HEK293T (cell line): ENCODE measurements around the gene PROCA1.

Experiments used
- CTCF ChIA-PET: fragments of 350-600 bp; formaldehyde crosslinking; extraction: SDS; loops from one replicate; lab custom pipeline; 2021; ENCODE audit warnings: antibody characterized with exemption, inconsistent platforms; lab: Yijun Ruan, JAX
- POLR2A ChIA-PET: fragments of 350-600 bp; formaldehyde crosslinking; extraction: SDS; loops from one replicate; lab custom pipeline; 2020; ENCODE audit warnings: antibody characterized with exemption, inconsistent platforms; lab: Yijun Ruan, JAX
- DNase-seq: peaks from one replicate; pipeline ENCODE4 v3.0.0; 2012; ENCODE audit warnings: mixed read lengths; ENCODE audit errors: extremely low spot score
- ARNT ChIP-seq: fragments of 450-650 bp; IDR thresholded peaks from 2 replicates; pipeline ENCODE4 v1.6.1; 2017; ENCODE audit warnings: mild to moderate bottlenecking
- BHLHE40 ChIP-seq: fragments of 450-650 bp; IDR thresholded peaks from 2 replicates; pipeline ENCODE4 v1.6.1; 2016; ENCODE audit warnings: mild to moderate bottlenecking, moderate library complexity, borderline replicate concordance
- CTBP1 ChIP-seq: fragments of 450-650 bp; IDR thresholded peaks from 2 replicates; pipeline ENCODE4 v1.6.1; 2016; ENCODE audit warnings: borderline replicate concordance
- ELF4 ChIP-seq: fragments of 450-650 bp; IDR thresholded peaks from 2 replicates; pipeline ENCODE4 v1.6.1; 2017; ENCODE audit warnings: antibody characterized with exemption
- FOXA1 ChIP-seq: fragments of 450-650 bp; IDR thresholded peaks from 2 replicates; pipeline ENCODE4 v1.6.1; 2016; ENCODE audit warnings: mild to moderate bottlenecking
- FOXK2 ChIP-seq: fragments of 450-650 bp; IDR thresholded peaks from 2 replicates; pipeline ENCODE4 v1.6.1; 2016; ENCODE audit warnings: mild to moderate bottlenecking
- FOXM1 ChIP-seq: fragments of 450-650 bp; IDR thresholded peaks from 2 replicates; pipeline ENCODE4 v1.6.1; 2017; ENCODE audit warnings: mild to moderate bottlenecking, borderline replicate concordance
- HDGF ChIP-seq: fragments of 450-650 bp; IDR thresholded peaks from 2 replicates; pipeline ENCODE4 v1.6.1; 2017; ENCODE audit warnings: antibody characterized with exemption, borderline replicate concordance
- L3MBTL2 ChIP-seq: fragments of 450-650 bp; conservative IDR thresholded peaks from 2 replicates; pipeline ENCODE4 v1.6.1; 2016; ENCODE audit warnings: mild to moderate bottlenecking
- LEF1 ChIP-seq: fragments of 450-650 bp; IDR thresholded peaks from 2 replicates; pipeline ENCODE4 v1.6.1; 2017; ENCODE audit warnings: mild to moderate bottlenecking, borderline replicate concordance
- NFRKB ChIP-seq: fragments of 450-650 bp; IDR thresholded peaks from 2 replicates; pipeline ENCODE4 v1.6.1; 2016; ENCODE audit warnings: mild to moderate bottlenecking, moderate library complexity
- SP1 ChIP-seq: fragments of 450-650 bp; IDR thresholded peaks from 2 replicates; pipeline ENCODE4 v1.6.1; 2017
- SUZ12 ChIP-seq: fragments of 450-650 bp; IDR thresholded peaks from 2 replicates; pipeline ENCODE4 v1.6.1; 2016; ENCODE audit warnings: mild to moderate bottlenecking
- TARDBP ChIP-seq: fragments of 450-650 bp; IDR thresholded peaks from 2 replicates; pipeline ENCODE4 v1.6.1; 2016
- ZNF384 ChIP-seq: fragments of 450-650 bp; IDR thresholded peaks from 2 replicates; pipeline ENCODE4 v1.6.1; 2016
- TF ChIP-seq, protein P1 (sequence below): fragments of 450-650 bp; IDR thresholded peaks from 2 replicates; pipeline ENCODE4 v1.6.1; 2016

PROCA1 gene

DNA sequence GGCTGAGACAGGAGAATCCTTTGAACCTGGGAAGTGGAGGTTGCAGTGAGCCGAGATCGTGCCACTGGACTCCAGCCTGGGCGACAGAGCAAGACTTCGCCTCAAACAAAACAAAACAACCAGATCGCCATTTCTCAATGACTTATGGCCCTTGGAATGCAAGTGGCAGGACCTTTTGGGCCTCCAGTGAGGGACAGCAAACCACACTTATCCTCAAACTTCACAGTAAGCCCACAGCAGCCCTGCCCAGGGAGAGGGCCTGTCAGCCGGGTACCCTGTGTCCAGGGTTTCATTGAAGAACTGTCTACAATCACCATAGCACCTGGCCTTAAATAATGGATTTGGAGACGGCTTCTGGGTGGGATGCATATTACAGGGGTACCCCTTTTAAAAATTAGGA, 43.8 kb upstream of the PROCA1 start:
- TF ChIP-seq NFRKB (no peak), BHLHE40 (no peak), LEF1 (no peak), L3MBTL2 (no peak)
- POLR2A ChIA-PET: interaction anchor here (17.2 kb wide), 1 partner anchor 29 kb away, joined by 409 read pairs; the partner anchor contains the start of genes NEK8 and TLCD1
- no peak for DNase-seq
- CTCF ChIA-PET: interaction anchor here (1.4 kb wide), 2 partner anchors 29 to 94 kb away, joined by 4 read pairs; no protein-coding TSS in a partner anchor

DNA sequence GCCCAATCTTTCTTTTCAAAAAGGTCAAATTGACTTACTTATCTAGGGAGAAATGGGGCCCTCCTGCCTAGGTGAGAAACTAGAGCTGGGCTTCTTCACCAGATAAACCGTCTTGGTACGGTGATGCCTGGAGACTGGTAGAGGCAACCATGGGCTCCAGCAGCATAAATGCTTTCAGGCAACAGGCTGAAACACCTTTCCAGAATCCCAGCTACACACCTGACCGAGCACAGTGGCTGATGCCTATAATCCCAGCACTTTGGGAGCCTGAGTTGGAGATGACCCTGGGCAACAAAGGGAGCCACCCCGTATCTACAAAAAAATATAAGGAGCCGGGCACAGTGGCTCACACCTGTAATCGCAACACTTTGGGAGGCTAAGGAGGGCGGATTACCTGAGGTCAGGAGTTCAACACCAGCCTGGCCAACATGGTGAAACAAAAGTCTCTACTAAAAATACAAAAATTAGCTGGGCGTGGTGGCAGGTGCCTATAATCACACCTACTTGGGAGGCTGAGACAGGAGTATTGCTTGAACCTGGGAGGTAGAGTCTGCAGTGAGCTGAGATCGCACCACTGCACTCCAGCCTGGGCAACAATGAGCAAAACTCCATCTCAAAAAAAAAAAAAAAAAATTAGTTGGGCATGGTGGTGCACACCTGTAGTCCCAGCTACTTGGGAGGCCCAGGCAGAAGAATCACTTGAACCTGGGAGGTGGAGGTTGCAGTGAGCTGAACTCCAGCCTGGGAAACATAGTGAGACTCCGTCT, 40.1 kb upstream of the PROCA1 start:
- POLR2A ChIA-PET: interaction anchor here (1.2 to 17.2 kb wide), 6 partner anchors 10 to 197 kb away, joined by 3 to 409 read pairs (median 4); partner anchors contain the start of genes NEK8, RPL23A and TLCD1
- no peak for TF ChIP-seq CTBP1
- TF ChIP-seq ELF4: no peak
- no peak for TF ChIP-seq SP1
- TF ChIP-seq, protein P1, sequence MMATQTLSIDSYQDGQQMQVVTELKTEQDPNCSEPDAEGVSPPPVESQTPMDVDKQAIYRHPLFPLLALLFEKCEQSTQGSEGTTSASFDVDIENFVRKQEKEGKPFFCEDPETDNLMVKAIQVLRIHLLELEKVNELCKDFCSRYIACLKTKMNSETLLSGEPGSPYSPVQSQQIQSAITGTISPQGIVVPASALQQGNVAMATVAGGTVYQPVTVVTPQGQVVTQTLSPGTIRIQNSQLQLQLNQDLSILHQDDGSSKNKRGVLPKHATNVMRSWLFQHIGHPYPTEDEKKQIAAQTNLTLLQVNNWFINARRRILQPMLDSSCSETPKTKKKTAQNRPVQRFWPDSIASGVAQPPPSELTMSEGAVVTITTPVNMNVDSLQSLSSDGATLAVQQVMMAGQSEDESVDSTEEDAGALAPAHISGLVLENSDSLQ: no peak
- TF ChIP-seq L3MBTL2: no peak
- no peak for TF ChIP-seq HDGF
- no peak for TF ChIP-seq TARDBP
- no peak for TF ChIP-seq ZNF384
- TF ChIP-seq ARNT: no peak
- no peak for TF ChIP-seq FOXK2
- TF ChIP-seq BHLHE40: no peak
- no peak for TF ChIP-seq FOXM1
- no peak for TF ChIP-seq FOXA1
- TF ChIP-seq NFRKB: no peak
- no peak for TF ChIP-seq LEF1
- no peak for TF ChIP-seq SUZ12
- CTCF ChIA-PET: interaction anchor here (0.6 to 9.3 kb wide), 4 partner anchors 12 to 250 kb away, joined by 4 to 185 read pairs (median 12); partner anchors contain the start of genes NEK8 and TLCD1
- no peak for DNase-seq

DNA sequence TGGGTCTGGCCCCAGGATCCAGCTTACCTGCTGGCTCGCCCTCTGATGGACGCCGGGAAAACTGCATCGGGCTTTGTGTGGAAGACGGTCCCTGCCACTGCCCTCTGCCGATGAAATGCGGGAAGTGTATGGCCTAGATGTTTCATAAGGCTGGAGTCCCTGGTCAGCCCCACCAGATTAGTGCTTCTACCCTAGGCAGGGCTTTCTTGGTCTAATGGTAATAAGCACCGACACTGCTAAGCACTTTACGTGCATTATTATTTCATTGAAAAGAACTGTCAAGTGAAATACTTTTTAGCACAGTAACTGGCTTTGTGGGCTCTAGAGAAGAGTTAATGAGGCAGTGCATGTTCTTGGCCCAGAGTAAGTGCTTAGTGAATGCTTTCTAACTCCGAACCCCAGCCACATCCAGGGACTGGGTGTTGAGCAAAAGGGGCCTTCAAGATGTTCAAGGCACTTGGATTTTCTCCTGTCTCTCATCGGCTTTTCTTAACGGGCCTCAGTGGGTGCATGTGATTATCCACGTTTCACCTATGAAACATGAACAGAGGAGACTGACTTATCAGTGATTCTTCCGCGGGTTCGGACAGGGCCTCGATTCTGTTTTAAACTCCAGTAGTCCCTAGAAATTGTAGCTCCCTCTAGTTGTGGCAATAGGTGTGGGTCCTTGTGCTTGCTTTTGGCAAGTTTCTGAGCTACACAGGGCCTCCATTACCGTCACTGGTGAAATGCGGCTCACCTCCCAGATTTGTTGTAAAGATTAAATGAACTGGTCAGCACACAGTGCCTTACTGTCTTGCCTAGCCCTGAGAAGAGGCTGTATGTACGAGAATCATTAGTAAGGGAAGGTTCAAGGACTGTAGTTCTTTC, 38.7 kb upstream of the PROCA1 start:
- 0 out of 2 replicates have a peak, but pooled peaks have one; percentile 60 for TF ChIP-seq HDGF
- TF ChIP-seq CTBP1: no peak
- ChIA-PET CTCF (interaction anchor here (0.6 to 9.3 kb wide), 12 partner anchors 11 to 248 kb away, joined by 3 to 185 read pairs (median 5); partner anchors contain the start of genes BLTP2, FLOT2, NEK8 and TLCD1), POLR2A (interaction anchor here (0.7 to 17.2 kb wide), 9 partner anchors 9 to 199 kb away, joined by 3 to 409 read pairs (median 4); partner anchors contain the start of genes ERAL1, NEK8, PROCA1 and RPL23A)
- peak; percentile 70 for DNase-seq

DNA sequence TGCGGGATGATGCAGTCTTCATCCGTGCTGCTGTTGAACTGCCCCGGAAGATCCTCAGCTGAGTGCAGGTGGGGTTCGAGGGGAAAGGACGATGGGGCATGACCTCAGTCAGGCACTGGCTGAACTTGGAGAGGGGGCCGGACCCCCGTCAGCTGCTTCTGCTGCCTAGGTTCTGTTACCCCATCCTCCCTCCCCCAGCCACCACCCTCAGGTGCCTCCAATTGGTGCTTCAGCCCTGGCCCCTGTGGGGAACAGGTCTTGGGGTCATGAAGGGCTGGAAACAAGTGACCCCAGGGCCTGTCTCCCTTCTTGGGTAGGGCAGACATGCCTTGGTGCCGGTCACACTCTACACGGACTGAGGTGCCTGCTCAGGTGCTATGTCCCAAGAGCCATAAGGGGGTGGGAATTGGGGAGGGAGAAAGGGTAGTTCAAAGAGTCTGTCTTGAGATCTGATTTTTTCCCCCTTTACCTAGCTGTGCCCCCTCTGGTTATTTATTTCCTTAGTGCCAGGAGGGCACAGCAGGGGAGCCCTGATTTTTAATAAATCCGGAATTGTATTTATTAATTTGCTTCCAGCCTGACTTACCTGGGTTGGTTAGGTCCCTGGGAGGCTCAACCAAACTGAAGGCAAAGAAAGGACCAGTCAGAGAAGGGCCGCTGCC, 38.0 kb upstream of the PROCA1 start:
- no peak for TF ChIP-seq FOXM1
- no peak for TF ChIP-seq LEF1
- no peak for TF ChIP-seq FOXK2
- TF ChIP-seq L3MBTL2: no peak
- TF ChIP-seq CTBP1: no peak
- no peak for TF ChIP-seq NFRKB
- TF ChIP-seq TARDBP: no peak
- no peak for TF ChIP-seq FOXA1
- no peak for TF ChIP-seq BHLHE40
- TF ChIP-seq SP1: no peak
- no peak for TF ChIP-seq ZNF384
- no peak for TF ChIP-seq ELF4
- no peak for TF ChIP-seq ARNT
- TF ChIP-seq, protein P1: no peak
- TF ChIP-seq HDGF: no peak
- CTCF ChIA-PET: interaction anchor here (0.6 to 9.3 kb wide), 12 partner anchors 12 to 197 kb away, joined by 3 to 185 read pairs (median 4); partner anchors contain the start of genes BLTP2, FLOT2, NEK8 and TLCD1
- DNase-seq: no peak
- POLR2A ChIA-PET: interaction anchor here (0.6 to 17.2 kb wide), 10 partner anchors 9 to 187 kb away, joined by 3 to 409 read pairs (median 4); partner anchors contain the start of genes ERAL1, FAM222B, NEK8 and PROCA1

DNA sequence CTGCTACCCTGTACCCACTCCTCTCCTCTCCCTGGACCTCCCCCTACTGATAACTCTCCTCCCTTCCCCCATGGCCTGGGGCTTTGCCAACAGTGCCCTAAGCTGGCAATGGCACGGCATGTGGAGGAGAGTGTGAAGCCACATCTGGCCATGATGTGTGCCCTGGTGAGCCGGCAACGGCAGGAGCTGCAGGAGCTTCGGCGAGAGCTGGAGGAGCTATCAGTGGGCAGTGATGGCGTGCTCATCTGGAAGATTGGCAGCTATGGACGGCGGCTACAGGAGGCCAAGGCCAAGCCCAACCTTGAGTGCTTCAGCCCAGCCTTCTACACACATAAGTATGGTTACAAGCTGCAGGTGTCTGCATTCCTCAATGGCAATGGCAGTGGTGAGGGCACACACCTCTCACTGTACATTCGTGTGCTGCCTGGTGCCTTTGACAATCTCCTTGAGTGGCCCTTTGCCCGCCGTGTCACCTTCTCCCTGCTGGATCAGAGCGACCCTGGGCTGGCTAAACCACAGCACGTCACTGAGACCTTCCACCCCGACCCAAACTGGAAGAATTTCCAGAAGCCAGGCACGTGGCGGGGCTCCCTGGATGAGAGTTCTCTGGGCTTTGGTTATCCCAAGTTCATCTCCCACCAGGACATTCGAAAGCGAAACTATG, 37.3 kb upstream of the PROCA1 start:
- ChIA-PET POLR2A (interaction anchor here (0.6 to 17.2 kb wide), 7 partner anchors 18 to 187 kb away, joined by 3 to 409 read pairs (median 4); partner anchors contain the start of genes BLTP2, FAM222B, NEK8 and RPL23A), CTCF (interaction anchor here (0.6 to 9.3 kb wide), 3 partner anchors 13 to 196 kb away, joined by 3 to 185 read pairs (median 5); partner anchors contain the start of genes NEK8, TLCD1 and UNC119)
- DNase-seq: no peak
- no peak for TF ChIP-seq NFRKB
- no peak for TF ChIP-seq ARNT
- TF ChIP-seq ELF4: no peak
- TF ChIP-seq FOXK2: no peak
- TF ChIP-seq HDGF: no peak
- no peak for TF ChIP-seq FOXA1
- TF ChIP-seq ZNF384: no peak
